H1 (cell line): ENCODE data around the gene GMFB. TPM values are rescaled to one million over a fixed set of nuclear protein-coding genes. Genes with fewer than 3 reads are reported as not detected.

Experiments used
- NRF1 ChIP-seq: IDR thresholded peaks from 2 replicates; pipeline ENCODE4 v1.6.1; 2011; ENCODE audit warnings: mild to moderate bottlenecking, low read depth, low read length, improper control_type of control experiment
- RFX5 ChIP-seq: IDR thresholded peaks from 2 replicates; pipeline ENCODE4 v1.6.1; 2011; ENCODE audit warnings: low read depth, low read length, improper control_type of control experiment, borderline replicate concordance
- RNF2 ChIP-seq: fragments of 200-900, 300-1000 bp; sonication (generic); IDR thresholded peaks from 2 replicates; pipeline ENCODE4 v1.7.1; 2016; ENCODE audit warnings: borderline replicate concordance, low read depth, mild to moderate bottlenecking, antibody characterized with exemption, low read length; ENCODE audit not compliant: poor library complexity, severe bottlenecking; ENCODE audit errors: missing control alignments
- SP1 ChIP-seq: IDR thresholded peaks from 2 replicates; pipeline ENCODE4 v1.6.1; 2011; ENCODE audit warnings: low read depth, low read length
- polyA plus RNA-seq, 7 experiments: library from polyadenylated mRNA; depleted of rRNA in 3 of 7; stranded (reverse) in 5 of 7; unstranded in 2 of 7; fragments of >200 nt in 5 of 7; fragments of 200-250 nt in 2 of 7; gene quantifications; 1 replicate in 5 of 7; 2 replicates in 1 of 7; 4 replicates in 1 of 7; pipeline versions ENCODE4 v1.2.1 to v1.2.3, GENCODE V29; 2011 to 2013; ENCODE audit warnings: missing spikeins in 2 of 7, mixed read lengths in 2 of 7
- total RNA-seq: library from RNA; stranded (reverse); fragmentation: NEBNext Ultra II Directional; extraction: Animal tissue kit (Norgen Biotek cat#: 25700); gene quantifications from 2 replicates; pipeline ENCODE4 v1.2.1, GENCODE V29; 2021
- TF ChIP-seq, protein P1 (sequence below): fragments of 300-600 bp; sonication (generic); IDR thresholded peaks from 2 replicates; pipeline ENCODE4 v1.7.1; 2012; ENCODE audit warnings: low read length, moderate library complexity, mild to moderate bottlenecking, inconsistent platforms; ENCODE audit not compliant: insufficient replicate concordance
- TF ChIP-seq, protein P2 (sequence below): IDR thresholded peaks from 2 replicates; pipeline ENCODE4 v1.6.1; 2012; ENCODE audit warnings: inconsistent platforms

GMFB gene
- total and polyA plus RNA-seq, 2 of the 8 experiments (the other 6 are each of a cell fraction or from before 2014, with no cell fraction given) = 17.9 to 77.3 TPM

GRCh38 chr14:54502602-54503001, 13.8 kb upstream of the GMFB start (continued):
- TF ChIP-seq, protein P1, sequence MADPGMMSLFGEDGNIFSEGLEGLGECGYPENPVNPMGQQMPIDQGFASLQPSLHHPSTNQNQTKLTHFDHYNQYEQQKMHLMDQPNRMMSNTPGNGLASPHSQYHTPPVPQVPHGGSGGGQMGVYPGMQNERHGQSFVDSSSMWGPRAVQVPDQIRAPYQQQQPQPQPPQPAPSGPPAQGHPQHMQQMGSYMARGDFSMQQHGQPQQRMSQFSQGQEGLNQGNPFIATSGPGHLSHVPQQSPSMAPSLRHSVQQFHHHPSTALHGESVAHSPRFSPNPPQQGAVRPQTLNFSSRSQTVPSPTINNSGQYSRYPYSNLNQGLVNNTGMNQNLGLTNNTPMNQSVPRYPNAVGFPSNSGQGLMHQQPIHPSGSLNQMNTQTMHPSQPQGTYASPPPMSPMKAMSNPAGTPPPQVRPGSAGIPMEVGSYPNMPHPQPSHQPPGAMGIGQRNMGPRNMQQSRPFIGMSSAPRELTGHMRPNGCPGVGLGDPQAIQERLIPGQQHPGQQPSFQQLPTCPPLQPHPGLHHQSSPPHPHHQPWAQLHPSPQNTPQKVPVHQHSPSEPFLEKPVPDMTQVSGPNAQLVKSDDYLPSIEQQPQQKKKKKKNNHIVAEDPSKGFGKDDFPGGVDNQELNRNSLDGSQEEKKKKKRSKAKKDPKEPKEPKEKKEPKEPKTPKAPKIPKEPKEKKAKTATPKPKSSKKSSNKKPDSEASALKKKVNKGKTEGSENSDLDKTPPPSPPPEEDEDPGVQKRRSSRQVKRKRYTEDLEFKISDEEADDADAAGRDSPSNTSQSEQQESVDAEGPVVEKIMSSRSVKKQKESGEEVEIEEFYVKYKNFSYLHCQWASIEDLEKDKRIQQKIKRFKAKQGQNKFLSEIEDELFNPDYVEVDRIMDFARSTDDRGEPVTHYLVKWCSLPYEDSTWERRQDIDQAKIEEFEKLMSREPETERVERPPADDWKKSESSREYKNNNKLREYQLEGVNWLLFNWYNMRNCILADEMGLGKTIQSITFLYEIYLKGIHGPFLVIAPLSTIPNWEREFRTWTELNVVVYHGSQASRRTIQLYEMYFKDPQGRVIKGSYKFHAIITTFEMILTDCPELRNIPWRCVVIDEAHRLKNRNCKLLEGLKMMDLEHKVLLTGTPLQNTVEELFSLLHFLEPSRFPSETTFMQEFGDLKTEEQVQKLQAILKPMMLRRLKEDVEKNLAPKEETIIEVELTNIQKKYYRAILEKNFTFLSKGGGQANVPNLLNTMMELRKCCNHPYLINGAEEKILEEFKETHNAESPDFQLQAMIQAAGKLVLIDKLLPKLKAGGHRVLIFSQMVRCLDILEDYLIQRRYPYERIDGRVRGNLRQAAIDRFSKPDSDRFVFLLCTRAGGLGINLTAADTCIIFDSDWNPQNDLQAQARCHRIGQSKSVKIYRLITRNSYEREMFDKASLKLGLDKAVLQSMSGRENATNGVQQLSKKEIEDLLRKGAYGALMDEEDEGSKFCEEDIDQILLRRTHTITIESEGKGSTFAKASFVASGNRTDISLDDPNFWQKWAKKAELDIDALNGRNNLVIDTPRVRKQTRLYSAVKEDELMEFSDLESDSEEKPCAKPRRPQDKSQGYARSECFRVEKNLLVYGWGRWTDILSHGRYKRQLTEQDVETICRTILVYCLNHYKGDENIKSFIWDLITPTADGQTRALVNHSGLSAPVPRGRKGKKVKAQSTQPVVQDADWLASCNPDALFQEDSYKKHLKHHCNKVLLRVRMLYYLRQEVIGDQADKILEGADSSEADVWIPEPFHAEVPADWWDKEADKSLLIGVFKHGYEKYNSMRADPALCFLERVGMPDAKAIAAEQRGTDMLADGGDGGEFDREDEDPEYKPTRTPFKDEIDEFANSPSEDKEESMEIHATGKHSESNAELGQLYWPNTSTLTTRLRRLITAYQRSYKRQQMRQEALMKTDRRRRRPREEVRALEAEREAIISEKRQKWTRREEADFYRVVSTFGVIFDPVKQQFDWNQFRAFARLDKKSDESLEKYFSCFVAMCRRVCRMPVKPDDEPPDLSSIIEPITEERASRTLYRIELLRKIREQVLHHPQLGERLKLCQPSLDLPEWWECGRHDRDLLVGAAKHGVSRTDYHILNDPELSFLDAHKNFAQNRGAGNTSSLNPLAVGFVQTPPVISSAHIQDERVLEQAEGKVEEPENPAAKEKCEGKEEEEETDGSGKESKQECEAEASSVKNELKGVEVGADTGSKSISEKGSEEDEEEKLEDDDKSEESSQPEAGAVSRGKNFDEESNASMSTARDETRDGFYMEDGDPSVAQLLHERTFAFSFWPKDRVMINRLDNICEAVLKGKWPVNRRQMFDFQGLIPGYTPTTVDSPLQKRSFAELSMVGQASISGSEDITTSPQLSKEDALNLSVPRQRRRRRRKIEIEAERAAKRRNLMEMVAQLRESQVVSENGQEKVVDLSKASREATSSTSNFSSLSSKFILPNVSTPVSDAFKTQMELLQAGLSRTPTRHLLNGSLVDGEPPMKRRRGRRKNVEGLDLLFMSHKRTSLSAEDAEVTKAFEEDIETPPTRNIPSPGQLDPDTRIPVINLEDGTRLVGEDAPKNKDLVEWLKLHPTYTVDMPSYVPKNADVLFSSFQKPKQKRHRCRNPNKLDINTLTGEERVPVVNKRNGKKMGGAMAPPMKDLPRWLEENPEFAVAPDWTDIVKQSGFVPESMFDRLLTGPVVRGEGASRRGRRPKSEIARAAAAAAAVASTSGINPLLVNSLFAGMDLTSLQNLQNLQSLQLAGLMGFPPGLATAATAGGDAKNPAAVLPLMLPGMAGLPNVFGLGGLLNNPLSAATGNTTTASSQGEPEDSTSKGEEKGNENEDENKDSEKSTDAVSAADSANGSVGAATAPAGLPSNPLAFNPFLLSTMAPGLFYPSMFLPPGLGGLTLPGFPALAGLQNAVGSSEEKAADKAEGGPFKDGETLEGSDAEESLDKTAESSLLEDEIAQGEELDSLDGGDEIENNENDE = no peak
- TF ChIP-seq, protein P2, sequence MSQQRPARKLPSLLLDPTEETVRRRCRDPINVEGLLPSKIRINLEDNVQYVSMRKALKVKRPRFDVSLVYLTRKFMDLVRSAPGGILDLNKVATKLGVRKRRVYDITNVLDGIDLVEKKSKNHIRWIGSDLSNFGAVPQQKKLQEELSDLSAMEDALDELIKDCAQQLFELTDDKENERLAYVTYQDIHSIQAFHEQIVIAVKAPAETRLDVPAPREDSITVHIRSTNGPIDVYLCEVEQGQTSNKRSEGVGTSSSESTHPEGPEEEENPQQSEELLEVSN = no peak
- TF ChIP-seq NRF1 (no peak), SP1 (no peak), RFX5 (no peak), RNF2 (no peak)
